ENCODE results near the gene WWC2. TPM values are rescaled to one million over a fixed set of nuclear protein-coding genes. Genes with fewer than 3 reads are reported as not detected.
"Not testable (repeated sequence)": the region's sequence is repeated elsewhere in the genome, so short reads cannot be mapped to it uniquely, and the experiment has no call there.

Gene WWC2
- total RNA-seq, 1 donor from 2014 or later = 17.3 TPM

GRCh38 chr4:183171484-183172267 is 72.6 kb downstream of the WWC2 start:
- no peak for DNase-seq (ENCODE audit: low read depth)

DNA sequence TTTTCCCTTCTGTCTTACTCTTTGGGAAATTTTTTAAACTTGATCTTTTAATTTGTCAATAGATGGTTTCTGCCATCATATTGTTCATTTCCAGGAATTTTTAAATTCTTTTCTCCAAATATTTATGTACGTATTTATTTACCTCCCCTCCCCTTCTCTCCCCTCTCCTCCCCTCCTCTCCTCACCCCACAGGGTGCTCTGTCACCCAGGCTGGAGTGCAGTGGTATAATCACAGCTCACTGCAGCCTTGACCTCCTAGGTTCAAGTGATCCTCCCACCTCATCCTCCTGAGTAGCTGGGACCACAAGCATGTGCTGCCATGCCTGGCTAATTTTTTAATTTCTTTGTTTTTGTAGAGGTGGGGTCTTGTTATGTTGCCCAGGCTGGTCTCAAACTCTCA is 73.8 kb downstream of the WWC2 start:
- DNase-seq (ENCODE audit: low read depth) = no peak

DNA sequence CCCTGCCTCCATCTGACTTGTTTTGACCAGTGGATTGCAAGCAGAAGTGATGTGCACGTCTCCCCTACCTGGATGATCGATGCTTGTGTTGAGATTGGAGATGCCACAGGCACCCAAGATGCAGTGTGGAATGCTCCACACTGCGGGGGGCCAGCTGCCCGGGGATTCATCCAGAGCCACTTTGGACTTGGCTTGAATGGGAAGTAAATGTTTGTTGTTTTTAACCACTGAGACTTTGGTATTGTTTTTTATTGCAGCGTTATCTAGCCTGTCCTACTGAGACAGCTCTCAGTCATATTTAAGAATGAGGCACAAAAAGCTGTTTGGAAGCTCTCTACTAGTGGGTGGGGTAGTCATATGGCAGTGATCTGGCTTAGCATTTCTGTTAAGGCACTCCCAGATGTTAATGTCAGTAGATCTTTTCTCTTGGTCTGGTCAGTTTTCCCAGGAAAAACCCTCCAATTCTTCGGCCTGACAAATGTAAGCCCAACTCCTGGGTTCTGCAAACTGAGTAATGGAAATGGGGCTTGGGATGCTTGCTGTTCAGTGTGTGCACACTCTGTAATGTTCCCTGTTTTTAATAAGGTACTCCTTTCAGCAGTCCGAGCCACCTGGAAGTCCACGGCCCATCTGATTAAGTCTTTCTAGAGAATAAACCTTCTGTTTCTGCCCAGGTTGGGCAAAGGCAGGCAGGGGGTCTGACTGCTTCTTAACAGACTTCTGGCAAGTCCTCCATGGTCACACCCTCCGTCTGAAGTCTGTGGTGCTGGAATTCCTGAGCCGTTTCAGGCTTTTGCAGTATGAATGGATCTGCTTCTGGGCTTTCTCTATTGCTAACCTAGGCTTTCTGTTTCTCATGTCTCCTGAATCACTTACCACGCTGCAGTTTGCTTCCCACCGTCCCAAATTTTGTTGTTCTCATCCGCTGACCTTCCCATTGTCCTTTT is 74.8 kb downstream of the WWC2 start:
- DNase-seq (ENCODE audit: low read depth) = peak; percentile 14

DNA sequence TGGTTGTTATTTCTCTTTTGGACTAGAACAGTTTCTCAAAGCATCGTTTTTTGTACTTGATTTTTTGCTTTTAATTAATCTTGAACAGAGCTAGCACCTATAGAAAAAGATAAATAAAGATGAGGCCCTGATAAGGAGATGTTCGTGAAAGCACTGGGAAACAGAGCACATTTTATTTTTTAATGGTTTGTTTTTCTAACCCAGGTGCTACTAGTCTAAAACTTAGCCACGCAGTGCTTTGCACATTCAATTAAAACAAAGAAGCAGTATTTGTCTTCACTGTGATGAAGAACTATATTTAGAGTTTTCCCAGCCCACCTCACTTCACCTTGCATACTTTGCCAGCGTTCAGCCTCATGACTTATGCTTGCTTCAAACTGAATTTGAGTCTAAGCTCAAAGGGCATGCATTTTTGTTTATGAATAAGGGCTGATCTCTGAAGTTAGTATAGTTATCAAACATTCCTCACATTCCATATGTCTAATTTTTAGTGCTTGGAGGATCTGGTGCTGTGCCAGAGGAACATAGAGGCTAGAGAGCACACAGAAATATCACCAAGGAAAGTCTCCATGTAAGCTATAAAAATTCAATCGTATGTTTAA is 76.7 kb downstream of the WWC2 start:
- DNase-seq (ENCODE audit: low read depth) = no peak

GRCh38 chr4:183177001-183177400 is 77.9 kb downstream of the WWC2 start:
- DNase-seq (ENCODE audit: low read depth) = peak; percentile 7

GRCh38 chr4:183178201-183178600 is 79.1 kb downstream of the WWC2 start:
- DNase-seq (ENCODE audit: low read depth) = no peak

DNA sequence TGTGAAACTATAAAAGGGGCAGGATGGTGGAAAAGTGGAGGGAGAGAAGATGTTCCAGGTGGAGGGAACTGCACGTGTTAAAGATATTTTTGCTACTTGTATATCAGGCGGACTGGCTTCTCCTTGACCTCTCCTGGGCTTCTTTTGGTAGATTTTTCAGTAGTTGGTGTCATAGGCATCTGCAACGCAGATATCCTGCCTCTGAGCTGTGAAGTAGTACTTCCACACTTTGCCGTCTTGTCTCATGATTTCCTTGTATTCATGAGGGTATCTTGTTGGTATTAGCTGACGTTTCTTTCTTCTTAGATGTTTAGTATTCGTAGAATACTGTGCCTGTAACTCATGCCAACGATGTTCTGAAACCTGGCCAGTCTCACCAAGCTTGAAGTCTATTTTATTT is 81.0 kb downstream of the WWC2 start:
- no peak for DNase-seq (ENCODE audit: low read depth)

DNA sequence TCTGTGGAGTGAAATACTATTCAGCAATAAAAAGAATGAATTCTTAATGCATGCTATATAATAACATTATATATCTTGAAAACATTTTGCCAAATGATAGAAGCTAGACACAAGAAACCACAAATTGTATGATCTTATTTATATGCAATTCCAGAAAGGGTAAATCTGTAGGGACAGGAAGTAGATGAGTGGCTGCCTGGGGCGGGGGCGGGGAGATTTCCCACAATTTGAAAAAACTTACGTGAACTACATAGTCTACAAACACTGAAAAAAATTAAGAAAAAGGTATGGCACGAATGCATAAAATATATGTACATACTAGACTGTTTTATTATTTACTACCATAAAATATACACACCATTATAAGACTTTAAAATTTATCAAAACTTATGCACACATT is 81.6 kb downstream of the WWC2 start:
- DNase-seq (ENCODE audit: low read depth) = no peak

- DNase-seq (ENCODE audit: low read depth) = no peak
Observed at GRCh38 chr4:183181081-183181480, 82.0 kb downstream of the WWC2 start.

DNA sequence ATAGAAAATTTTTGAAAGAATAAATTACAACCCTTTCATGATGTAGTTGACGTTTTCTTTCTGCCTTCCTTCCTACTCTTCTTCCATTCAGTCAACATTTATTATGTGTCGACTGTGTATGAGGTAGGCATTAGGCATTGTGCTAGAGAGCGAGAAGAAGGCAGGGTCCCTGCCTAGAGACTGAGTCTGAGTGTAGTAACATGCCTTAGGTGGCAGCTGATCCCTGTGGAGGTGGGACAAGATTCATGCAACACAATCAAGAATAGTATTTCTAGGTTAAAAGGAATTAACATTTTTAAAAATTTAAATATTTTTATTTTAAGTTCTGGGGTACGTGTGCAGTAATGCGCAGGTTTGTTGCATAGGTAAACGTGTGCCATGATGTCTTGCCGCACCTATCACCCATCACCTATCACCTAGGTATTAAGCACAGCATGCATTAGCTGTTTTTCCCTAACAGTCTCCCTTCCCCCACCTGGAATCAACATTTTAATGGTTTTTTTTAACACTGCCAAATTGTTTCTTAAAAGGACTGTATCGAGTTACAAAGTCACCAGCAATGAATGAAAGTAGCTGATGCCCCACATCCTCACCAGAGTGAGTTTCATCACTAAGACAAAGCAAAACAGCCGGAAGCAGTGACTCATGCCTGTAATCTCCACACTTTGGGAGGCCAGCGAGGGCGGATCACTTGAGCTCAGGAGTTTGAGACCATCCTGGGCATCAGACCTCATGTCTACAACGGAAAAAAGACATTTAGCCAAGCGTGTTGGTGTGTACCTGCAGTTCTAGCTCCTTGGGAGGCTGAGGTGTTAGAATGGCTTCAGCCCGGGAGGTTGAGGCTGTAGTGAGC is 84.0 kb downstream of the WWC2 start:
- peak; percentile 86 for DNase-seq (ENCODE audit: low read depth)

- no peak for DNase-seq (ENCODE audit: low read depth)
Observed at GRCh38 chr4:183183906-183184535, 85.0 kb downstream of the WWC2 start.

DNA sequence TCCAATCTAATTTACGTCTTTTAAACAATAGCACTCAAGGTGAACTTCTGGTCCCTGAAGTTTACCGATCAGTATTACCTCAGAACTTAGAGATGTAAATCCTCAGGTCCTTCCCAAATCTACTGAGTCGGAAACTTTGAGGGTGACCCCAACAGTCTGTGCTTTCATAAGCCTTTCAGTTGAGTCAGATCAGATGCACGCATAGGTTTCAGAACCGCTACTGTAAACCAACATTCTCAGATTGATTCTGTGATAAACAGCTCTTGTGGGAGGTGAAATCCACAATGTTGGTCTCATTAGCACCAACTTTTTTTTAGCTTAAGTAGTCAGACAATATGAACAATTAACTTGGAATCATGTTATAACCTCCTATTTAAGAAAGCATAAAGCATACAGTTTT is 86.0 kb downstream of the WWC2 start:
- DNase-seq (ENCODE audit: low read depth) = no peak

DNA sequence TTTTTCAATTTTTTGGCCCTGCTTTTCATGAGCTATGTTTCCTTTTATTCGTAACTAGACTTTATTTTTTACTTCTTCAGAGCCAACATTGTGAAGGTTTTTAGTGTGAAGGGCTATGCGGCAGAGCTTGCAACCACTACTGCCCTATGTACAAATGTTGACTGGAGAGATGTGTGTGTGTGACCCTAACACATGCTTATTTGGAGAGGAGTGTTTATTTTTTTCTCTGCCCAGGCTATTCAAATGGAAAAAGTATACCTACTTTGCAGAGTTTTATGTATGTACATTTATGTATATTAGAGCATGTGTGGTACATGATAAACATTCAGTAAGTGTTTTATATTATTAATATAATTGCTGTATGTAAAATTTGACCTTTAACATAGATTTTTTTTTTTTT is 86.5 kb downstream of the WWC2 start:
- no peak for DNase-seq (ENCODE audit: low read depth)

DNA sequence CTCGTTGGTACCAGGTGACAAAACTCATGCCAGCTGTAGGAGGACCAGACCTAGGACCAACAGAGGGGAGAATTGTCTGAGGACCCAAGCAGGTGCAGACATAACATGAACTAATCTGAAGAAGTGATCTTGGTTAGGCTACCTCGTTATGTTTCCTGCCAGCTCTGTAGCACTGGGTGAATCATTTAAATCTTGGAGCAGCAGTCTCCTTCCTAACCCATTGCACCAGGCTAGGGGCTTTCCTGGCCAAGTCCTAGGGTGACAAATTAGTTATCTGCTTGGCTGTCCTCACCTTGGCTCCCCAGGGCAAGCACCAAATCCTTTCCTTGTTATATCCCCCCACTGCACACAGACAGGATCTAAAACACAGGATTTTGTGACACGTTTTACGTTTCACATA is 87.8 kb downstream of the WWC2 start:
- DNase-seq (ENCODE audit: low read depth) = no peak

DNA sequence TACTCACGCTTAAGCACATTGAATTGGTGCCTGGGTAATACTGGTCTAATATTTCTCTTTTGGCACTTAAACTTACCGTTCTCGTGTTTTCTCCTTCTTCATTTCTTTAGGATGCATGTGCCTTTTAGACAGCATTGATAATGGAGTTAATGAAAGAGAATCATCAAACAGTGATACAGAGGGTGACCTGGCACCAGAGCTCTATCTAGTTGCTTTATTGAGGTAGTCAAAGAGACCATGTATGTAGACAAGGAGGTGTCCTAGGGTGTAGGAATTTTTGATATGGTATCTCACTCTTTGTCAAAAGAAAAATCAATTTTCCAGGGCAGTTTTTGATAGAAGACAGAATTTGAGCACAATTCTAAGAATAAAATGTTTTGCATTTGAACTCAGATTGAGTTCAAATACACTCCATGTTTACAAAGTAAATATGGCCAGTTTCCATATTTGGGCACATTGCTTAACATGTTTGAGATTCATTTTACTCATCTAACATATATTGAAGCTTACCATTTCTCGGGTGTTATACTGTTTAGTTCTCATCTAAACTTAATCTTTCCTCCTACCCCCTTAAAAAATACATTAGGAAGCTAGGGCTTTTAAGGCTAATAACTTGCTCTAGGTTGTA is 92.0 kb downstream of the WWC2 start:
- DNase-seq (ENCODE audit: low read depth) = no peak

GRCh38 chr4:183191630-183192029 is 92.6 kb downstream of the WWC2 start:
- no peak for DNase-seq (ENCODE audit: low read depth)

DNA sequence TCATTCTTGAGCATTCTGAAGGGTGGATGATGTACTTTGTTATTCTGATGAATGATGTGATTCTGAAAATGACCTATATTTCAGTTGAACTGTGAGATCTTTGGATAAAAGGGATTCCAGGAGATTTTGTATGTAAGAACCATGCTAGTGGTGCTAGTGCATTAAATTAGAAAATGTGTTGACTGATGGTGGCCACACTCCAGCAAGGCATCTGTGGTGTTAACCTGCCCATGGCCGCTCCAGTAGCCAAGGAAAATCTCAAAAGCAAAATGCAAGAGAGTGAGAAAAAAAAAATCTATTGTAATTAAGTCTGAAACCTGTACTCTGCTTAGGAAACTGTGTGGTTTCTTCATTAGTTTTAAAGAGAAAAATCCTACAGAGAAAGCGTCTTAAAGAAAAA is 93.5 kb downstream of the WWC2 start:
- no peak for DNase-seq (ENCODE audit: low read depth)

- not testable (repeated sequence) for DNase-seq (ENCODE audit: low read depth)
Observed at GRCh38 chr4:183193730-183194338, 94.8 kb downstream of the WWC2 start.

GRCh38 chr4:183195534-183195933 is 96.5 kb downstream of the WWC2 start:
- DNase-seq (ENCODE audit: low read depth) = no peak

DNA sequence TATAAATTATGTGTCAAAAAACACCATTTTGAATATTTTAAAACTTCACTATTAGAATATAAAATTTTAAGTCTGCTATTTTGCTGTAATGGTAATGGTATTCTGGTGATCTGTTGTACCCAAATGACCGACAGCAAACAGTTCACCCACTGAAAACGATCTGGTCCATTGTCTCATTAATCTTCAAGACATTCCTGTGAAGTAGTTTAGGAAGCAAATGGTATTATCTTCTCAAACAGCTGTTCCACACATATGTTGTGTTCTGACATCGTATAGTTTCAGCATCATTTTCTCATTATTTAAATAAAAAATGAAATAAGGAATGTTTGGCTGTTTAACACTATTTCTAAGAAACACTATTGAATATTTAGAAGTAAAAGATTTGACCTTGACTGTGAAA is 98.1 kb downstream of the WWC2 start:
- DNase-seq (ENCODE audit: low read depth) = no peak
